Stimulated activated naive CD8-positive, alpha-beta T cell treated with anti-CD3 and anti-CD28 coated beads, Interleukin-15, Interleukin-2, amounts not matched to agents 100 U/mL and 50 U/mL, for 24 hours (primary cell): ENCODE data around the gene PLAAT2.
"Not testable (repeated sequence)": the region's sequence is repeated elsewhere in the genome, so short reads cannot be mapped to it uniquely, and the experiment has no call there.

Source experiments
- ATAC-seq: fragments of 150-1000 bp; cut with Tn5 transposase; one replicate; pipeline ENCODE4 v1.10.0; 2021
- DNase-seq: peaks from one replicate; pipeline ENCODE4 v3.0.0; 2021

The PLAAT2 gene

GRCh38 chr11:63549411-63549810 is 13.8 kb downstream of the PLAAT2 start:
- no peak for DNase-seq
- no peak for ATAC-seq

DNA sequence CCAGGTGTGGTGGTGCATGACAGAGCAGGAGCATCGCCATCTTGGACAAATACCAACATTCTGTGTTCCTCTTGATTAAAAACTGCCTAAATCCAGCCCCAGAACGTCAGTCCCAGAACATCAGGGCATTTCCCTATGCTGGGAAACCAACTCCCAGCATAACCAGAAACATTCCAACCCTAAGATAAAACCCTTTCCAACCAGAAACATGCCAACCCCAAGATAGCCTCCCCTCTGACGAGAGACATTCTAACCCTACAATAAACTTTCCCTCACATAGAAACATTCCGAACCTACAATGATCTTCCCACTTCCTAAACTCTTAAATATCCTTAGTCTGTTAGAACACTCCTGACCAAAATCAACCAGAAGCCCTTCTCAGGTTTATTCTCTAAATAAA is 15.0 kb downstream of the PLAAT2 start:
- ATAC-seq, result no peak
- no peak for DNase-seq

DNA sequence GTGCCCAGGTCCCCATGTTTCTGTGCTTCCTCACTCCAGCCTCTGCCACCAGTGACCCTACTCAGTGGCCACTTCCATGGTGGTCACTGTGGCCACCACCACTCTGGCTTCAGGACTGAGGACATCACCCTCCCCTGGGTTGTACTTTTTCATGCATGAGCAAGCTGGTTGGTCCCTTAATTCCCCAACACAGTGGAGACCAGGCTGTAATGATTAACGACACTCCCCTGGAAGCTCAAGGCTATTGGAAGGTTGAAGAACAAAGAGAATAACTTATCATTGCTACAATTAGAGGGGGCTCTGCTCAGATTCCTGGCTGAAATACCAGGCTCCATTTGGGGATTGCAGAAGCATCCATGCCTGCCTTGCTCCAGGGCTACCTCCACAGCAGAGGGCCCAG is 16.1 kb downstream of the PLAAT2 start:
- DNase-seq (no peak), ATAC-seq (no peak)

DNA sequence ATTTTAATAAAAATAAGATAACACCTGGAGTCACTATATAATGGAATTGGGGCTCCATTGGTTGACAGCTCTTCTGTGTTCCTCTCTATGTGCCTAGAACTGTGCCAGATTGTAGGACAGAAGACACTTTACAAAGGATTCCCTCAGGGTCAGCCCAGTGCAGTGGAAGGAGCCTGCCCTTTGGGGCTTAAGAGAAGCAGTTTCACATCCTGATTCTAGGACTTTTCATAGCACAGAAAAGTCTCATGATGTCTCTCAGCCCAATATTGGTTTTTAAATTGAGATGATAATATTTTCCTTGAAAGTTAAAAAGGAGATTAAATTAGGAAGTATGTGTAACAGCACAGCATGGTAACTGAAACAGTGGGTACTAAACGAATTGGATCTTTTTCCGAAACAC is 19.5 kb downstream of the PLAAT2 start:
- ATAC-seq (no peak), DNase-seq (no peak)

GRCh38 chr11:63542506-63542905 is 20.7 kb downstream of the PLAAT2 start:
- ATAC-seq, DNase-seq: not testable (repeated sequence)

GRCh38 chr11:63537293-63538101 is 25.7 kb downstream of the PLAAT2 start:
- peak; percentile 23 for DNase-seq

DNA sequence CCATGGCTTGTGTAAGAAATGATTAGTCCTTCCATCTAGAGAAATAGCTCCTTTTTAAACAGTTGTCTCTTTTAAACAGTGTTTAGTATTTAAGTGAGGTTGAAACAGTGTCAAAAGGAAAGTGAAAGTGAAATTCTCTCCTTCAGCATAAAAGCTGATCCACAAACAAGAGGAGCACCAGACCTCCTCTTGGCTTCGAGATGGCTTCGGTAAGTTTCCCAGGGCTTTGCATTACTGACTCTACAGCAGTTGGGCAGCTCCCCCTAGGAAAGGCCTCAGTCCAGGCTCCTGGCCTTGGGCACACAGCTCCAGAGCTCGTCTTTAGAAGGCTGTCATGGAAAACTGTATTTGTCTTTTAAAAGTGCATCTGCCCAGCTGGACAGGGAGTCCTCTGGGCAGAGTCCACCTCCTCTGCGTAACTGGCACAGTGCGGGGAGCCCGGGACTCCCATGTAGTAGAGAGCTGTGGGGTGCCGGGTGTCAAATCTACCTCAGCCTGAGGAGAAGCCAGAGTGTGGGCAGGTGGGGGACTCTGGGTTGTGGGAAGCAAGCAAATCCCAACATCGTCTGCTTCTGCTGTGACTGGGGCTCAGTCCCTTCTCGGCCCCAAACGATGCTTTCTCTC is 26.4 kb downstream of the PLAAT2 start, which contains the start of gene PLAAT4:
Gene PLAAT4, plus strand, starts transcription at position 140 of the 624 bp plus-strand sequence. Its CDS starts 61 bp downstream, at position 201.
- ATAC-seq (peak; percentile 33), DNase-seq (peak; percentile 28)

More at GRCh38 chr11:63537293-63538101, 25.7 kb downstream of the PLAAT2 start:
- ATAC-seq, result peak; percentile 19

GRCh38 chr11:63535734-63536133 is 27.4 kb downstream of the PLAAT2 start:
- DNase-seq, result peak; percentile 42
- peak; percentile 64 for ATAC-seq

GRCh38 chr11:63534895-63535461 is 28.2 kb downstream of the PLAAT2 start:
- ATAC-seq, result no peak
- no peak for DNase-seq

DNA sequence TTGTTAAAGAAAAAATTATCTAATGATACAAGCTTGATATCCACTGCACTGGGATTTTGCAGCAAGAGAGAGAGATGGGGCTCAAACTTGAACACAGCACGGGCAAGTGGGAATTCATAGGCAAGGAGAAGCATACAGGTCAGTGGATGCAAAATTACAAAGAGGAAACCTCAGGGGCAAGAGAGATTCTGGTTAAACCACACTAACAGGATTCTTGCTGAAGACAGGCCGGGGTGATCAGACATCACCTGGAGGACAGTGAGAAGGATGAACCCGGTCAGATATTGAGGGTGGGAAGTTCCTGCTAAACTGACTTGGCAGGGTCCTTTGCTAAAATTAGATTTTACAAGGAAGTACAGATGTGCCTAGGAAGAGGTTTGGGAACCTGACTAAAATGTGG is 29.1 kb downstream of the PLAAT2 start:
- DNase-seq (no peak), ATAC-seq (no peak)

- DNase-seq (no peak), ATAC-seq (no peak)
Measured at GRCh38 chr11:63532799-63533475, 30.2 kb downstream of the PLAAT2 start.

DNA sequence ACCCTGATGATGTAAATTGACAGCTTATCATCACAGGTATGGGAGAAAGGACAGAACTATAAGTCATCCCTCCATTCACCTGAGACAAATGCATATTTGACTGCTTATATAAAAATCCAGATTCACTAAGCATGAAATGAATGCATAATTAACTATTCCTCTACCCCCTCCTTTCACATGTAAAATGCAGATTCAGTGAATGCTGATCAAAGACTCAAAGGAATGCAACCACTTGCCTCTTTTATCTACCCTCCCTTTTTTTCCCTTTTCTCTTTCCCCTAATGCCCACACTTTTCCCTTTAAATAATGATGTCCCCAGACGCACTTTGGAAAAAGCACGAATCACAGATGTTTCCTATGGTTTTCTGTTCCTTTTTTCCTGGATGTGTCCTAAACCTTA is 31.1 kb downstream of the PLAAT2 start:
- DNase-seq (no peak), ATAC-seq (no peak)

- peak; percentile 74 for ATAC-seq
- DNase-seq, result peak; percentile 27
Measured at GRCh38 chr11:63531074-63531792, 31.9 kb downstream of the PLAAT2 start.

DNA sequence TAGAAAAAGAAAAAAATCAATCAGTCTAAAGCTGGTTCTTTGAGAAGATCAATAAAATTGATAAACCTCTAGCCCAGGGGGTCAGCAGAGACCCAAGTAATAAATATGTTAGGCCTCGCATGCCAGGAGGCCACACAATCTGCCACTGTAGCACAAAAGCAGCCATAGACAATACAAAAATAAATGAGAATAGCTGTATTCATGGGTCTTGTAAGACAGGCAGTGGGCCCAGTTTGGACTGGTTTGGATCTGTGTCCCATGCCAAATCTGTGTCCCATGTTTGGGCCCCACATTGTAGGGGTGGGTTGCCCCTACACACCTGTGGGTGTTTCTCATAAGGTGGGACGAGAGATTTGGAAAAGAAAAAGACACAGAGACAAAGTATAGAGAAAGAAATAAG is 33.2 kb downstream of the PLAAT2 start:
- ATAC-seq, result no peak
- DNase-seq, result no peak

GRCh38 chr11:63529373-63529772 is 33.8 kb downstream of the PLAAT2 start:
- DNase-seq, ATAC-seq: not testable (repeated sequence)

DNA sequence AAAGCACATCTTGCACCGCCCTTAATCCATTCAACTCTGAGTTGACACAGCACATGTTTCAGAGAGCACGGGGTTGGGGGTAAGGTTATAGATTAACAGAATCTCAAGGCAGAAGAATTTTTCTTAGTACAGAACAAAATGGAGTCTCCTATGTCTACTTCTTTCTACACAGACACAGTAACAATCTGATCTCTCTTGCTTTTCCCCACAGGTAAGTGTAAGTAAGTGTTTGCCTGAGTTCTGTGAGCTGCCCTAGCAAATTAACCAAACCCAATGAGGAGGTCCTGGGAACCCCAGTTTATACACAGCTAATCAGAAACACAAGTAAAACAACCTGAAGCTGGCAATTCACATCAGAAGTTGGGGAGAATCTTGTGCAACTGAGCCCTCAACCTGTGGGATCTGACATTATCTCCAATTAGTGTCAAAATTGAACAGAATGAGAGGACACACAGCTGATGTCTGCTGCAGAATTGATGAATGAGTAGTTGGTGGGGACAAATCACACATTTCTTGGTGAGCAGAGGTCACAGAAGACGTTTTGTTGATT is 34.4 kb downstream of the PLAAT2 start:
- not testable (repeated sequence) for ATAC-seq, DNase-seq

DNA sequence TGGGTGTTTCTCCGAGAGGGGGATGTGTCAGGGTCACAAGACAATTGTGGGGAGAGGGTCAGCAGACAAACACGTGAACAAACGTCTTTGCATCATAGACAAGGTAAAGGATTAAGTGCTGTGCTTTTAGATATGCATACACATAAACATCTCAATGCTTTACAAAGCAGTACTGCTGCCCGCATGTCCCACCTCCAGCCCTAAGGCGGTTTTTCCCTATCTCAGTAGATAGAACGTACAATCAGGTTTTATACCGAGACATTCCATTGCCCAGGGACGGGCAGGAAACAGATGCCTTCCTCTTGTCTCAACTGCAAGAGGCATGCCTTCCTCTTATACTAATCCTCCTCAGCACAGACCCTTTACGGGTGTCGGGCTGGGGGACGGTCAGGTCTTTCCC is 35.0 kb downstream of the PLAAT2 start:
- not testable (repeated sequence) for ATAC-seq, DNase-seq

DNA sequence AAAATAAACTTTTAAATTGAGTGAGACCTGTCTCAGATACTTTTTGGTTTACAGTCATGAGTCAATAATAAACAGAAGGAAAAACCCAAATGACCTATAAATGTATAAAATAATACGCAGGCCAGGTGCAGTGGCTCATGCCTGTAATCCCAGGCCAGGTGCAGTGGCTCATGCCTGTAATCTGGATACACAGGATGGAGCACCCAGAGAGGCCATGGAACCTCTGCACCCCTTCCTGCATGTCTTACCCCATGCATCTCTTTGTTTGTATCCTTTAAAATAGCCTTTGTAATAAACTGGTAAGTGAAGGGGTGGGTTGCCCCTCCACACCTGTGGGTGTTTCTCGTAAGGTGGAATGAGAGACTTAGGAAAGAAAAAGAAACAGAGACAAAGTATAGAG is 35.5 kb downstream of the PLAAT2 start:
- DNase-seq, result no peak
- no peak for ATAC-seq

DNA sequence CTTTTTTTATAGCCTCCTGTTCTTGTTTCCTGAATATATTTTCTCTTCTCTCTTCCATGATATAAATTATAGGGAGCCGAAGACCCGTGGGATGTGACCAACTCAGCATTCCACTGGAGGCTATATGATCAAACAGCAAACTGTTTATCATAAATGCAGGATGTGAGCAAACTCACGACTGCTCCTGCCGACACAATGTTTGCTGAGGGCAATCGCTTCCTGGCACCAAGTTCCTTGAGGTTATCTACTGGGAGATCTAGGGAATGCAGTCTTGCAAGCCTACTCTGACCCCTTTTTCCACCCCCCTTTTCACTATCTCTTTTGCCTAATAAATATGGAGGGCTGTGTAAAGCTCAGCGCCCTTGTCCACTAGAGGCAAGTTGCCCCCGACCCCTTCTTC is 40.0 kb downstream of the PLAAT2 start:
- DNase-seq, result no peak
- ATAC-seq, result no peak

- ATAC-seq, result no peak
Measured at GRCh38 chr11:63521896-63522295, 41.3 kb downstream of the PLAAT2 start.

DNA sequence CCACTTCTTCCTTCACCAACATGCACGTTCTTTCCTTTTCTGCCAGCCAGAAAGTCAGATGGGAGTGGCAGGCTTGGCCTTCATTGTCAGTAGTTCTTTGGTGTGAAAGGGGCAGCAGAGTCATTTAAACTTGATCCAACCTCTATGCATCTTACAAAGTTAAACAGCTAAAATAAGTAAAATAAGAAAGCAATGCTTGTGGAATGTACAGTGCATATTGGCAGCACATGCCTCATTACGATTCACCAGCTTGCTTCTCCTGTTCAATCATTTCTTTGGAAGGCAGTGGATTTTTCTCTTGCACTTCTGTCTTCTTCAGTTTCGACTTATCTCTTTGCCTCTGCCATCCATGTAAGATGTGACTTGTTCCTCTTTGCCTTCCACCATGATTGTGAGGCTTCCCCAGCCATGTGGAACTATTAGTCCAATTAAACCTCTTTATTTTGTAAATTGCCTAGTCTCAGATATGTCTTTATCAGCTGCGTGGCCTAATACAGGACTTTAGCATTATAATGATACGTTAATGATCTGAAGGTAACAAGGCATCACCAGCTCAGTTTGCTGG is 42.5 kb downstream of the PLAAT2 start:
- no peak for ATAC-seq
- DNase-seq, result no peak

More at GRCh38 chr11:63521896-63522295, 41.3 kb downstream of the PLAAT2 start:
- DNase-seq, result no peak
